DMS79 (cell line): Measurements from ENCODE around the gene BARX1.
"Not testable (repeated sequence)": the region's sequence is repeated elsewhere in the genome, so short reads cannot be mapped to it uniquely, and the experiment has no call there.

Experiments
- DNase-seq: peaks from one replicate; lab custom pipeline; 2025; lab: John Stamatoyannopoulos, UW

Gene BARX1

GRCh38 chr9:93951655-93952118 is 3.5 kb downstream of the BARX1 start:
- no peak for DNase-seq

- DNase-seq, result no peak
These were observed 4.2 kb downstream of the BARX1 start for GRCh38 chr9:93950619-93951601.

GRCh38 chr9:93949694-93950449 is 5.3 kb downstream of the BARX1 start:
- no peak for DNase-seq

- no peak for DNase-seq
These were observed 6.0 kb downstream of the BARX1 start for GRCh38 chr9:93949073-93949693.

GRCh38 chr9:93948441-93949072 is 6.6 kb downstream of the BARX1 start:
- no peak for DNase-seq

- DNase-seq, result no peak
These were observed 7.6 kb downstream of the BARX1 start for GRCh38 chr9:93947409-93948070.

GRCh38 chr9:93946338-93946712 is 8.8 kb downstream of the BARX1 start:
- DNase-seq, result no peak

- no peak for DNase-seq
These were observed 9.5 kb downstream of the BARX1 start for GRCh38 chr9:93945400-93946337.

- DNase-seq, result no peak
These were observed 11.1 kb downstream of the BARX1 start for GRCh38 chr9:93944011-93944410.

GRCh38 chr9:93942161-93942560 is 13.0 kb downstream of the BARX1 start:
- no peak for DNase-seq

- no peak for DNase-seq
These were observed 13.7 kb downstream of the BARX1 start for GRCh38 chr9:93941493-93941892.

GRCh38 chr9:93940951-93941350 is 14.2 kb downstream of the BARX1 start:
- no peak for DNase-seq

GRCh38 chr9:93939589-93939988 is 15.6 kb downstream of the BARX1 start:
- not testable (repeated sequence) for DNase-seq

- DNase-seq, result no peak
These were observed 18.0 kb downstream of the BARX1 start for GRCh38 chr9:93937193-93937592.

GRCh38 chr9:93931905-93932304 is 23.2 kb downstream of the BARX1 start:
- DNase-seq, result no peak

- no peak for DNase-seq
These were observed 25.1 kb downstream of the BARX1 start for GRCh38 chr9:93930070-93930469.

GRCh38 chr9:93929231-93929630 is 25.9 kb downstream of the BARX1 start:
- DNase-seq, result peak; percentile 10

- DNase-seq, result no peak
These were observed 32.6 kb downstream of the BARX1 start for GRCh38 chr9:93922535-93922934.

- no peak for DNase-seq
These were observed 34.9 kb downstream of the BARX1 start for GRCh38 chr9:93920131-93920800.

GRCh38 chr9:93918061-93918460 is 37.1 kb downstream of the BARX1 start:
- no peak for DNase-seq
